Prostate gland (tissue), 2 donors: ENCODE measurements around the gene SND1.

Source experiments
- POLR2A ChIP-seq: fragments of 450-650 bp; IDR thresholded peaks from one replicate; pipeline ENCODE4 v1.6.1; 2016; ENCODE audit warnings: antibody characterized with exemption, mild to moderate bottlenecking
- TF ChIP-seq, protein P1 (sequence below), 4 experiments: fragments of 200-600 bp in 2 of 4; fragments of 450-650 bp in 2 of 4; sonication (generic) in 2 of 4; IDR thresholded peaks; 1 replicate in 3 of 4; 2 replicates in 1 of 4; pipeline ENCODE4 v1.5.1; 2016 to 2019; ENCODE audit warnings: antibody characterized with exemption in 4 of 4, mild to moderate bottlenecking in 2 of 4, moderate library complexity in 2 of 4

DNA sequence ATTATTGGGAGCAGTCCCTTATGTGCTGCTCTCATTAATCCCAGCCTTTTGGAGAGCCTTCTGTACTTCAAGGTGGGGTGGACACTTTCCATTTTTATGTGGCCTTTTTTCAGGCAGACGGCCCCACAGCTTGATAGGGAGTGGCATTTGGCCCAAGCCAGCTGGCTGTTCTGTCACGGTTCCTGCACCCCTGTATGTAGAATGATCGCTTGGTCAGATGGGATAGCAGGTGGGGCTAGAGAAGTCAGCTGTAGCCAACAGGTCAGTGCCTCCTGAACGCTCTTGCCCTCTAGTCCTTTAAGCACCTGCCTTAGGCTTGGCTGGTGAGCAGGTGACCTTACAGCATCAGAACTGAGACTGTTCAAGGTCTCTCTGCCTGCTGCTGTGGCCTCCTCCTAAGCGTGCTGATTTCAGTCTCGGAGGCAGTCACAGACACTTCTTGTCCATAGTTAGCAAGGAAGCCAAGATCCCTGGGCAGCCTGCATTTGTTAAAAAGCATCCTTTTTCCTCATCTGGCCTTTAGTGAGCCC lies 283.9 kb downstream of the SND1 start:
- TF ChIP-seq, protein P1, sequence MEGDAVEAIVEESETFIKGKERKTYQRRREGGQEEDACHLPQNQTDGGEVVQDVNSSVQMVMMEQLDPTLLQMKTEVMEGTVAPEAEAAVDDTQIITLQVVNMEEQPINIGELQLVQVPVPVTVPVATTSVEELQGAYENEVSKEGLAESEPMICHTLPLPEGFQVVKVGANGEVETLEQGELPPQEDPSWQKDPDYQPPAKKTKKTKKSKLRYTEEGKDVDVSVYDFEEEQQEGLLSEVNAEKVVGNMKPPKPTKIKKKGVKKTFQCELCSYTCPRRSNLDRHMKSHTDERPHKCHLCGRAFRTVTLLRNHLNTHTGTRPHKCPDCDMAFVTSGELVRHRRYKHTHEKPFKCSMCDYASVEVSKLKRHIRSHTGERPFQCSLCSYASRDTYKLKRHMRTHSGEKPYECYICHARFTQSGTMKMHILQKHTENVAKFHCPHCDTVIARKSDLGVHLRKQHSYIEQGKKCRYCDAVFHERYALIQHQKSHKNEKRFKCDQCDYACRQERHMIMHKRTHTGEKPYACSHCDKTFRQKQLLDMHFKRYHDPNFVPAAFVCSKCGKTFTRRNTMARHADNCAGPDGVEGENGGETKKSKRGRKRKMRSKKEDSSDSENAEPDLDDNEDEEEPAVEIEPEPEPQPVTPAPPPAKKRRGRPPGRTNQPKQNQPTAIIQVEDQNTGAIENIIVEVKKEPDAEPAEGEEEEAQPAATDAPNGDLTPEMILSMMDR (IDR thresholded peaks at IDR 0.05) = no peak
- TF ChIP-seq POLR2A = no peak
